Stimulated activated CD8-positive, alpha-beta memory T cell treated with anti-CD3 and anti-CD28 coated beads, Interleukin-2, amount 100 ng/mL, for 48 hours (primary cell): ENCODE results near the gene FANCL.
"Not testable (repeated sequence)": the region's sequence is repeated elsewhere in the genome, so short reads cannot be mapped to it uniquely, and the experiment has no call there.

Source experiments
- DNase-seq, 2 donors: peaks; one replicate each; pipeline ENCODE4 v3.0.0-alpha.2; 2020; ENCODE audit warnings: low read depth in 2 of 2

Gene FANCL

DNA sequence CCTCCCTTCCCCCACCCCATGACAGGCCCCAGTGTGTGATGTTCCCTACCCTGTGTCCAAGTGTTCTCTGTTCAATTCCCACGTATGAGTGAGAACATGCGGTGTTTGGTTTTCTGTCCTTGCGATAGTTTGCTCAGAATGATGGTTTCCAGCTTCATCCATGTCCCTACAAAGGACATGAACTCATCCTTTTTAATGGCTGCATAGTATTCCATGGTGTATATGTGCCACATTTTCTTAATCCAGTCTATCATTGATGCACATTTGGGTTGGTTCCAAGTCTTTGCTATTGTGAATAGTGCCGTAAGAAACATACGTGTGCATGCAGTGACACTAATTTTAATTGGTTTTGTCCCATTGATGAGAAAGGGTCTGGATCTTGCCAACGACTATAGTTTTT, 95.4 kb downstream of the FANCL start:
- DNase-seq, result not testable (repeated sequence)

- no peak for DNase-seq
Observed at GRCh38 chr2:58140508-58141072, 100.5 kb downstream of the FANCL start.

DNA sequence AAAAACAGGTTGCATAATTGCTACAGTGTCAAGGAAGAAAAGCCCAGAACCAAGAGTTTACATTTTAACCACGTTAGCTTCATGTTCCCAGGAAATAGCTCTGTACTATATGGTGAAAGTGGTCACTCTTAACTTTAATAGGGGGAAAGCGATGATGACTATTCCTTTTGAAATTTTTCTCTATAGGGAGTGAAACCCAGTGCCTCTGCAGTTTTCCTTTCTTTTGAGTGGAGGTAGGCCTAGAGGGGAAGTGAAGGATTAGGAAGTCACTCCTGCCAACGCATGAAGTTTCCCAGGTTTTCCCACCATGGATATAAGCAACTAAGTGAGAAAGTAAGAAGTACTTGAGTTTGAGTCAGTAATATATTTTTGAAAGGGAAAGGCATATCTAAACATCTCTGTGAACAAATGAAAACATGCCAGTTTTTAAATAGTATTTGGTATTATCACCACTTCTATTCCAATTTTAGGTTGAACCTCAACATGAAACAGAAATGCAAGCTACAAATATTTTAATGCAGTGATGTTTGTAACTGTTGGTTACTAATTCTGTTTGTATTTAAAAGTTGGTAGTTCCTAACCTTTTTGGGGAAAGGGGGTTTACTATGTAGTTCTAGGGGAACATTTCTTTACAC, 102.6 kb downstream of the FANCL start:
- DNase-seq, result no peak

DNA sequence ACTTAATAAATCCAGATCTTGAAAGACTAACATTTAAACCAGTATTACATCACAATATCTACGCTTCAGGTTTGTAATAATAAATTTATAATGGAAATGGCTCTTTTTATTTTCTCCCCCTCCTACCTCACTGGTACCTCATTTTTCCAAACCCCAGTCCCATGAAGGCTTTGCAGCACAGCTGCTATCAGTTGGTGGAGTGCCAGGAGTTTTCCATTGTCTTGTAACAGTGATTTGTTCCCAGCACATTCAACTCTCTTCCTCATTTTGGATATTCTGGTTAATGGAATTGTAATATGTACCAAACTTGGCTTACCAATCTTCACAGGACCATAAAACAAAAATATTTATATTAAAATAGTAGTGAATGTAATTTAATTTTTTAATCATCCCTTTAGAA, 103.3 kb downstream of the FANCL start:
- no peak for DNase-seq

DNA sequence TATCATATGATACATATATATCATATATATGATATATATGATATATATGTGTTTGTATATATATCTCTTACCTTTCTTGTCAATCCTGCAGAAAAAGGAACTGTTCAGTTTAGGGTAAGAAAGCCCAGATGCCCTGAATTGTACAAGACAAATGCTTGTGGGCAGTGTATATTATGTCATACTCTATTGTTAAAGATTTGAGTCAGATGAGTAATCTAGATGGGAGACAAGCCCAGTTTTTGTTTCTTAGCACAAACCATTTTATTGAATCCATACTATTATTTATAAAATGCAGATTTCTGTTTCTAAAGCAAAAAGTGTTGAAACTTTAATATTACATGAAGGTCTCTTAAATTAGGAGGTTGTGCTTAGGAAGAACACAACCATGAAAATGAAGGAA, 103.9 kb downstream of the FANCL start:
- no peak for DNase-seq

- no peak for DNase-seq
Observed at GRCh38 chr2:58135861-58136260, 105.3 kb downstream of the FANCL start.

- DNase-seq, result no peak
Observed at GRCh38 chr2:58133395-58133794, 107.7 kb downstream of the FANCL start.

DNA sequence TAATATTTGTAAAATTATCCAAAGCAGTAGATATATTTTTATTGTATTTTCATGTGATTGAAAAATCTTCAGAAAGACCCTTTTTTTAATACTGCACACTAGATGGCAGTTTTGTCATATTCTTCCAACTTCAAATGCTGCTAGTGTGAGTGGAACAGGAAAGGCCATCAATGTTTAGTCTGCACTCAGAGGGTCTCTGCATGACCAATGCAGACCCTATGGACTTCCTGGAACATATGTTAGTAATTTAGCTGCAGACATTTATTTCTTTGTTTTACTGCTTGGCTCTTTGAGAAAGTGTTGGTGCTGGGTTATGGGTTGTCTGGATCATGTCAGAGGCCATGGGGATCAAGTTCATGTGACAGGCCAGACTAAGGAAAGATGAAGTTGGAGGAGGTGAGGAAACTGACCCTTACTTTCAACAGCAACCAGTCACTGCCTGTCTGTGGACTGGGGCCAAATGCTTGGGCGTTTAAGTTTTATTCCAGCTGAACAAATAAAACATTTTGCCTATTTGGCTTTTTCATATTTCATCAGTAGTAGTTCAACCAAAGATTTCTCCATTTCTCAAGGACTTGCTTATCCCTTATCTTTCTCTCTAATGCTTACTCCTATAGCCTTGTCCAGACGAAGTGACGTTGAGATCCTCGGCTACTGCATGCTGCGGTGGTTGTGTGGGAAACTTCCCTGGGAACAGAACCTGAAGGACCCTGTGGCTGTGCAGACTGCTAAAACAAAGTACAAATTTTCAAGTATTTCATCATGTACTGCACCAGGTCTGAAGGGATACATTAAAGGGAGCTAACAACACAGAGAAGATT, 109.7 kb downstream of the FANCL start:
- DNase-seq, result no peak

DNA sequence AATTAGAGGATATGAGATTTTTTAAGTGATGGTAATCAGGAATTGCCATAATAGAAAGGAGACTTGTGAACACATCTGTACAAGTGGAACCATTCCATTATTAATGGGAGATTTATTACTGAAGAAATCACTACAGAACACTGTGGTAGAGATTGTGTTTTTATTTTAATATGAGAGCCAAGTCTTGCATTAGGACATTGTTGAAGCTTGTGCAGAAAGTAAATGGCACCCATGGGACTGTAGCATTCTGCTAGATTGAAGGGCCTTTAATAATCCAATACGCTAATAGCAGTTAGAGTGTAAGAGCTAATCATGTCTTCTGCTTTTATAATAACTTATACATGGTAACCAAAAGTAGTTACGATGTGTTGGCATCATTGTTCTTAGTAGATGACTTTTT, 110.9 kb downstream of the FANCL start:
- no peak for DNase-seq

DNA sequence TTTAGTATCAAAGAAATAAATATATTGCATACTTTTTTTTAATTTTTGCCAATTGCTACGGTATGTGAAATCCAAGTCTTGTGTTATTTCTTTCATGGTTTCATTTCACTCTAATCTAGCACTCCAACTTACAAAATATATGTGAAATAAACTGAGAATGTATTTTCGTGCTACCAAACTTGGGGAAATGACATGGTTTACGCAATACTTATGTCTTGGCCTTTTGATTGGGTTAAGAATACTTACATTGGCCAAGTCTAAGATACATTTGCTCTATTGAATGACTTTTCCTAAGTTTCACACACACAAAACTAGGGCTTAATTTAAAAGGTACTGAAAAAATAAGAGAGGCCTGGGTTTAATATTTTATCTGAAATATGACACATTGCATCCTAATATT, 114.0 kb downstream of the FANCL start:
- DNase-seq, result no peak

DNA sequence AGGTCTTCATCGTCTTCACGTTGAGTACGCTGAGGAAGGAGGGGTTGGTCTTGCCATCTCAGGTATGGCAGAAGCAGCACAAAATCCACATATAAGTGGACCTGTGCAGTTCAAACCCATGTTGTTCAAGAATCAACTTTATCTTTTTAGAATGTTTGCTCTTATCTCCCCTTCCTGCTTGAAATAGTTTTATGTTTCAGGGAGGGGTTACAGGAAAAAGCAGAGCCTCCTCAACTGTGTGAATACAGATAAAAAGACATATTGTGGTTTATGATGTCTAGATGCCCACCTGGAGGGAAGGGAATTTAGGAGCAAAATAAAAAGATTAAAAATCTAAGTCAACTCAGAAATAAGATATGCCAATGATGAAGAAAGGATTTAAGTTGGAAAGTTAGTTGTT, 118.6 kb downstream of the FANCL start:
- no peak for DNase-seq

- DNase-seq, result no peak
Observed at GRCh38 chr2:58122040-58122439, 119.1 kb downstream of the FANCL start.

GRCh38 chr2:58120626-58121229, 120.4 kb downstream of the FANCL start:
- DNase-seq, result no peak

- not testable (repeated sequence) for DNase-seq
Observed at GRCh38 chr2:58113563-58113962, 127.6 kb downstream of the FANCL start.

DNA sequence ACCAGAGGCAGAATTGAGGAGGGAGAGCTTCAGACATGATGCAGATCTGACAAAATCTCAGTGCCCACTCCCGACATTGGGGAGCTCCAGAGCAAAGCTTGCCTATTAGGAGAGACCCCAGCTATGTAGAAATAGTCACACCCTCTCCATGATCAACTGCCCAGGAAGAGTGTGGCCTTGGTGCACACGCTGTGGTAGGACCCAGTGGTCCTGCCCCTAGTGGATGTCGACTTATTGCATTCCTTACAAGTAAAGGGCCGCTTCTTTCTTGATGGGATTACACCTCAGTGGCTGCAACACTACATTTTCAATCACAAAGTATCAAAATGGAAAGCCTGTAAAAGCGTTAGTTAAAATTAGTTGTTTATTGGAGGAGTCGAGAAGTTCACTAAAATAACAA, 130.4 kb downstream of the FANCL start:
- no peak for DNase-seq

GRCh38 chr2:58109481-58109880, 131.6 kb downstream of the FANCL start:
- no peak for DNase-seq
